SK-N-SH (cell line): Measurements from ENCODE around the gene NDUFC1. TPM values are rescaled to one million over a fixed set of nuclear protein-coding genes. Genes with fewer than 3 reads are reported as not detected.

ENCODE experiments used
- CTCF ChIA-PET: fragments of 300-600, 350-600 bp; formaldehyde crosslinking; extraction: SDS; loops from one replicate; lab custom pipeline; 2021; lab: Yijun Ruan, JAX
- POLR2A ChIA-PET: fragments of 350-600 bp; sonication (Branson Sonifier 250); formaldehyde crosslinking; extraction: SDS; loops from one replicate; lab custom pipeline; 2020; ENCODE audit warnings: antibody characterized with exemption, inconsistent platforms; lab: Yijun Ruan, JAX
- DNase-seq: peaks from one replicate; pipeline ENCODE4 v3.0.0; 2012
- H2AFZ ChIP-seq: fragments of 200-600 bp; sonication (generic); 2 replicates; pipeline ENCODE4 v1.8.1; 2016; ENCODE audit warnings: antibody characterized with exemption, mild to moderate bottlenecking, low read depth
- H3F3A ChIP-seq: fragments of 200-600 bp; sonication (generic); replicated peaks from 2 replicates; pipeline ENCODE3; 2016; ENCODE audit warnings: antibody characterized with exemption, mild to moderate bottlenecking; ENCODE audit not compliant: insufficient read depth
- H3K27ac ChIP-seq, 2 experiments: fragments of 200-500 bp in 1 of 2; fragments of 200-600 bp in 1 of 2; sonication (Bioruptor generic) in 1 of 2; sonication (generic), shearing (Covaris generic) in 1 of 2; 2 replicates each; pipeline versions ENCODE4 v1.5.1 to v1.6.1; 2014 to 2016; ENCODE audit warnings: low read depth in 2 of 2, inconsistent platforms in 1 of 2, low read length in 1 of 2, mild to moderate bottlenecking in 1 of 2, mixed read lengths in 1 of 2
- H3K27me3 ChIP-seq: fragments of 200-600 bp; sonication (generic), shearing (Covaris generic); 2 replicates; pipeline ENCODE4 v1.6.1; 2016; ENCODE audit warnings: mixed run types; ENCODE audit not compliant: insufficient read depth
- H3K36me3 ChIP-seq, 2 experiments: fragments of 200-500 bp in 1 of 2; fragments of 200-600 bp in 1 of 2; sonication (Bioruptor generic) in 1 of 2; sonication (generic) in 1 of 2; replicated peaks in 1 of 2; 2 replicates each; pipeline versions ENCODE3 to v1.5.1; 2014 to 2016; ENCODE audit warnings: low read length in 1 of 2, mild to moderate bottlenecking in 1 of 2; ENCODE audit not compliant: insufficient read depth in 2 of 2, control insufficient read depth in 1 of 2
- H3K4me1 ChIP-seq, 2 experiments: fragments of 200-500 bp in 1 of 2; fragments of 200-600 bp in 1 of 2; sonication (Bioruptor generic) in 1 of 2; sonication (generic), shearing (Covaris generic) in 1 of 2; 2 replicates each; pipeline versions ENCODE4 v1.5.1 to v1.6.1; 2014 to 2016; ENCODE audit warnings: low read depth in 1 of 2, low read length in 1 of 2, mixed run types in 1 of 2; ENCODE audit not compliant: insufficient read depth in 2 of 2, control insufficient read depth in 1 of 2
- H3K4me2 ChIP-seq: fragments of 200-600 bp; sonication (generic), shearing (Covaris generic); 2 replicates; pipeline ENCODE4 v1.6.1; 2017; ENCODE audit warnings: mixed run types
- H3K4me3 ChIP-seq, 2 experiments: fragments of 200-500 bp in 1 of 2; fragments of 200-600 bp in 1 of 2; sonication (Bioruptor generic) in 1 of 2; sonication (generic), shearing (Covaris generic) in 1 of 2; 2 replicates each; pipeline versions ENCODE4 v1.5.1 to v1.8.1; 2014 to 2016; ENCODE audit warnings: low read depth in 2 of 2, inconsistent platforms in 1 of 2, low read length in 1 of 2, mild to moderate bottlenecking in 1 of 2, mixed read lengths in 1 of 2, moderate library complexity in 1 of 2
- H3K79me2 ChIP-seq: fragments of 200-600 bp; sonication (generic); 2 replicates; pipeline ENCODE4 v1.8.1; 2017; ENCODE audit warnings: mild to moderate bottlenecking; ENCODE audit not compliant: insufficient read depth
- H3K9ac ChIP-seq: fragments of 200-600 bp; sonication (generic); 2 replicates; pipeline ENCODE4 v1.6.1; 2017; ENCODE audit warnings: mixed run types
- H3K9me2 ChIP-seq: fragments of 200-600 bp; sonication (generic); 2 replicates; pipeline ENCODE4 v1.6.1; 2017; ENCODE audit warnings: mixed run types
- H3K9me3 ChIP-seq: fragments of 200-600 bp; sonication (generic); 2 replicates; pipeline ENCODE4 v1.6.1; 2017; ENCODE audit warnings: mixed run types, mild to moderate bottlenecking, moderate library complexity
- H4K20me1 ChIP-seq: fragments of 200-600 bp; sonication (generic); 2 replicates; pipeline ENCODE4 v1.6.1; 2017; ENCODE audit warnings: mild to moderate bottlenecking, mixed run types; ENCODE audit not compliant: insufficient read depth
- CTCF ChIP-seq: fragments of 200-600 bp; sonication (generic); IDR thresholded peaks from 2 replicates; pipeline ENCODE4 v1.6.1; 2017; ENCODE audit warnings: antibody characterized with exemption, mild to moderate bottlenecking, moderate library complexity
- EZH2phosphoT487 ChIP-seq: fragments of 200-600 bp; sonication (generic); IDR thresholded peaks from 2 replicates; pipeline ENCODE4 v1.6.1; 2017; ENCODE audit warnings: low read depth, mixed run types, mild to moderate bottlenecking, antibody characterized with exemption, moderate library complexity, borderline replicate concordance
- FOXJ3 ChIP-seq: sonication (generic); formaldehyde crosslinking; IDR thresholded peaks from 2 replicates; pipeline ENCODE4 v1.5.1; 2020; ENCODE audit warnings: mild to moderate bottlenecking, missing genetic modification reagents
- FOXM1 ChIP-seq: IDR thresholded peaks from 2 replicates; pipeline ENCODE4 v1.4.0; 2012; ENCODE audit warnings: low read depth, mild to moderate bottlenecking
- RAD21 ChIP-seq: IDR thresholded peaks from 2 replicates; pipeline ENCODE4 v1.6.1; 2012; ENCODE audit warnings: mild to moderate bottlenecking, low read length
- RCOR1 ChIP-seq: fragments of 150-350 bp; IDR thresholded peaks from 2 replicates; pipeline ENCODE4 v1.6.1; 2017; ENCODE audit warnings: antibody characterized with exemption, low read length
- REST ChIP-seq: IDR thresholded peaks from 2 replicates; pipeline ENCODE4 v1.6.1; 2012; ENCODE audit warnings: mild to moderate bottlenecking, low read depth, low read length, moderate library complexity
- RFX5 ChIP-seq: IDR thresholded peaks from 2 replicates; pipeline ENCODE4 v1.6.1; 2012; ENCODE audit warnings: mild to moderate bottlenecking, improper control_type of control experiment, low read length
- SMC3 ChIP-seq: IDR thresholded peaks from 2 replicates; pipeline ENCODE4 v1.6.1; 2012; ENCODE audit warnings: low read depth, low read length, improper control_type of control experiment
- USF2 ChIP-seq: fragments of 150-350 bp; IDR thresholded peaks from 2 replicates; pipeline ENCODE4 v1.6.1; 2017; ENCODE audit warnings: antibody characterized with exemption, low read length, low read depth, borderline replicate concordance
- ZBTB33 ChIP-seq: IDR thresholded peaks from 2 replicates; pipeline ENCODE4 v1.4.0; 2012; ENCODE audit warnings: low read depth, borderline replicate concordance
- WGBS: methylation state at CpG from one replicate; pipeline ENCODE4 v1.1.6; 2017; ENCODE audit warnings: low lambda C conversion rate; 5-methylcytosine and 5-hydroxymethylcytosine counted together
- polyA plus RNA-seq, 3 experiments: library from polyadenylated mRNA; depleted of rRNA; stranded (reverse); fragments of >200 nt; gene quantifications; 2 replicates each; pipeline ENCODE4 v1.2.3, GENCODE V29; 2012

Gene NDUFC1
- polyA plus RNA-seq, 1 of the 3 experiments (the other 2 are of a cell fraction), result 101 TPM

- Histone ChIP-seq H3K9ac (no peak overlapping the region), H3K4me2 (no peak overlapping the region), H3K4me3 (no peak overlapping the region), H3K27me3 (no peaks in the 10 kb centered on the region), H3K9me3 (no peaks in the 10 kb centered on the region), H3K36me3 (peaks cover 7 to 43% of the 10 kb centered on the region in 2 experiments), H2AFZ (no peak overlapping the region), H3K9me2 (no peaks in the 10 kb centered on the region), H3F3A (no peaks in the 10 kb centered on the region), H3K4me1 (0 out of 4 replicates have a peak, but pooled peaks cover 0 to 4% of the 10 kb centered on the region in 2 experiments), H4K20me1 (peaks cover 50% of the 10 kb centered on the region), H3K27ac (no peak overlapping the region), H3K79me2 (peaks cover 100% of the 10 kb centered on the region)
- CTCF ChIA-PET, result interaction anchor here (0.6 to 1.5 kb wide), 2 partner anchors 34 to 239 kb away, joined by 3 to 7 read pairs; no protein-coding TSS in a partner anchor
- 80% methylated on average over 4 of the region's 4 CpGs for WGBS
- no peak for TF ChIP-seq RAD21
- no peak for TF ChIP-seq RFX5
- TF ChIP-seq SMC3, result no peak
- no peak for TF ChIP-seq REST
- TF ChIP-seq FOXM1, result no peak
- no peak for TF ChIP-seq FOXJ3 (CRISPR knock-in tag)
- no peak for TF ChIP-seq ZBTB33
- TF ChIP-seq USF2, result no peak
- no peak for TF ChIP-seq CTCF
- TF ChIP-seq RCOR1, result no peak
- TF ChIP-seq EZH2phosphoT487, result no peak
- POLR2A ChIA-PET, result no interaction called here
- DNase-seq, result no peak
Observed at GRCh38 chr4:139329665-139330200, 27.5 kb upstream of the NDUFC1 start.
